HCT116 (cell line): Measurements from ENCODE around the gene TFEB. TPM values are rescaled to one million over a fixed set of nuclear protein-coding genes. Genes with fewer than 3 reads are reported as not detected.

Experiments
- ATAC-seq: fragments of 200-7000 bp; cut with Tn5 transposase; 2 replicates; pipeline ENCODE4 v1.9.1; 2020; ENCODE audit warnings: mild to moderate bottlenecking, moderate library complexity
- BruUV-seq: library from RNA; stranded (reverse); fragments of 400-500 nt; replicated peaks from 2 replicates; lab custom pipeline; 2021; lab: Mats Ljungman, UMichigan
- CTCF ChIA-PET: fragments of 300-600 bp; sonication (Branson Sonifier 250); formaldehyde crosslinking; loops from one replicate; lab custom pipeline; 2021; ENCODE audit warnings: antibody characterized with exemption; lab: Charles Lee
- POLR2A ChIA-PET: fragments of 300-600, 350-600 bp; sonication (Branson Sonifier 250); formaldehyde crosslinking; loops from one replicate; lab custom pipeline; 2021; ENCODE audit warnings: antibody characterized with exemption; lab: Charles Lee
- RAD21 ChIA-PET, 2 experiments: fragments of 300-600 bp; sonication (Branson Sonifier 250); formaldehyde crosslinking; loops; one replicate each; lab custom pipeline; 2023; ENCODE audit warnings: low total read pairs in 2 of 2; ENCODE audit not compliant: uncharacterized antibody in 2 of 2, unreplicated experiment in 2 of 2, low non-redundant PET in 1 of 2; lab: Charles Lee
- DNase-seq: peaks from one replicate; pipeline ENCODE4 v3.0.0-alpha.2; 2010; ENCODE audit warnings: low read depth, low spot score
- H2AFZ ChIP-seq: fragments of 200-600 bp; shearing (Covaris generic), sonication (generic); 2 replicates; pipeline ENCODE4 v1.6.1; 2017; ENCODE audit warnings: low read depth, mixed run types, mixed read lengths, antibody characterized with exemption, low read length; ENCODE audit not compliant: poor library complexity, severe bottlenecking
- H3K27ac ChIP-seq: 2 replicates; pipeline ENCODE4 v1.5.1; 2012; ENCODE audit warnings: low read depth, low read length
- H3K27me3 ChIP-seq: fragments of 200-600 bp; sonication (generic); 2 replicates; pipeline ENCODE4 v1.6.1; 2016; ENCODE audit warnings: mixed run types, low read length, mixed read lengths; ENCODE audit not compliant: insufficient read depth
- H3K36me3 ChIP-seq, 2 experiments: fragments of 200-500 bp in 1 of 2; fragments of 200-600 bp in 1 of 2; sonication (Bioruptor generic) in 1 of 2; sonication (generic) in 1 of 2; 2 replicates each; pipeline versions ENCODE4 v1.5.1 to v1.6.1; 2014 to 2016; ENCODE audit warnings: low read length in 2 of 2, inconsistent platforms in 1 of 2, mixed read lengths in 1 of 2, mixed run types in 1 of 2; ENCODE audit not compliant: insufficient read depth in 2 of 2, control insufficient read depth in 1 of 2
- H3K4me1 ChIP-seq, 2 experiments: fragments of 200-600 bp in 1 of 2; sonication (generic) in 1 of 2; 2 replicates each; pipeline versions ENCODE4 v1.5.1 to v1.6.1; 2012 to 2017; ENCODE audit warnings: low read length in 2 of 2, inconsistent platforms in 1 of 2, mild to moderate bottlenecking in 1 of 2, mixed read lengths in 1 of 2, mixed run types in 1 of 2, moderate library complexity in 1 of 2; ENCODE audit not compliant: insufficient read depth in 2 of 2, control insufficient read depth in 1 of 2
- H3K4me2 ChIP-seq: fragments of 200-600 bp; sonication (generic); 2 replicates; pipeline ENCODE4 v1.6.1; 2017; ENCODE audit warnings: mixed run types, low read length, mixed read lengths
- H3K4me3 ChIP-seq, 2 experiments: fragments of 200-600 bp in 1 of 2; sonication (generic) in 1 of 2; replicated peaks in 1 of 2; 2 replicates each; pipeline ENCODE4 v1.5.1; 2011 to 2016; ENCODE audit warnings: low read length in 2 of 2, control low read depth in 1 of 2, low read depth in 1 of 2, mild to moderate bottlenecking in 1 of 2, mixed read lengths in 1 of 2, mixed run types in 1 of 2
- H3K79me2 ChIP-seq: fragments of 200-600 bp; sonication (generic); 2 replicates; pipeline ENCODE4 v1.6.1; 2017; ENCODE audit warnings: mild to moderate bottlenecking, mixed run types, low read length, moderate library complexity, mixed read lengths; ENCODE audit not compliant: insufficient read depth
- H3K9ac ChIP-seq: fragments of 200-600 bp; sonication (generic); 2 replicates; pipeline ENCODE4 v1.6.1; 2016; ENCODE audit warnings: low read length, mixed read lengths
- H3K9me2 ChIP-seq: fragments of 200-600 bp; sonication (generic), shearing (Covaris generic); 2 replicates; pipeline ENCODE4 v1.6.1; 2017; ENCODE audit warnings: mixed run types, mild to moderate bottlenecking, moderate library complexity; ENCODE audit not compliant: insufficient read depth
- H3K9me3 ChIP-seq, 2 experiments: fragments of 200-500 bp in 1 of 2; fragments of 200-600 bp in 1 of 2; sonication (Bioruptor generic) in 1 of 2; sonication (generic) in 1 of 2; 2 replicates each; pipeline ENCODE4 v1.6.1; 2014 to 2017; ENCODE audit warnings: low read length in 2 of 2, mixed read lengths in 2 of 2, inconsistent platforms in 1 of 2, low read depth in 1 of 2, mild to moderate bottlenecking in 1 of 2, mixed run types in 1 of 2, moderate library complexity in 1 of 2; ENCODE audit not compliant: control insufficient read depth in 1 of 2, insufficient read depth in 1 of 2
- H4K20me1 ChIP-seq: fragments of 200-600 bp; sonication (generic), shearing (Covaris generic); 2 replicates; pipeline ENCODE4 v1.6.1; 2017; ENCODE audit warnings: mixed run types, mild to moderate bottlenecking, moderate library complexity; ENCODE audit not compliant: insufficient read depth
- CEBPB ChIP-seq: IDR thresholded peaks from 2 replicates; pipeline ENCODE4 v1.6.1; 2012; ENCODE audit warnings: low read depth
- FOSL1 ChIP-seq: IDR thresholded peaks from 2 replicates; pipeline ENCODE4 v1.6.1; 2012; ENCODE audit warnings: low read depth
- POLR2AphosphoS5 ChIP-seq: IDR thresholded peaks from 2 replicates; pipeline ENCODE4 v1.6.1; 2011; ENCODE audit warnings: mild to moderate bottlenecking, low read depth, low read length, moderate library complexity
- RAD21 ChIP-seq: IDR thresholded peaks from 2 replicates; pipeline ENCODE4 v1.6.1; 2012; ENCODE audit warnings: low read depth, mild to moderate bottlenecking
- SP1 ChIP-seq: IDR thresholded peaks from 2 replicates; pipeline ENCODE4 v1.6.1; 2012; ENCODE audit warnings: low read depth
- YY1 ChIP-seq: IDR thresholded peaks from 2 replicates; pipeline ENCODE4 v1.6.1; 2011; ENCODE audit warnings: low read length, low read depth, moderate library complexity, mild to moderate bottlenecking; ENCODE audit not compliant: insufficient replicate concordance; ENCODE audit errors: extremely low read depth
- ZNF274 ChIP-seq: fragments of 200-500 bp; sonication (Bioruptor generic); IDR thresholded peaks from 2 replicates; pipeline ENCODE4 v1.6.1; 2014; ENCODE audit warnings: mild to moderate bottlenecking, low read depth, low read length, inconsistent platforms
- intact Hi-C: fragments of 100-400 bp; cut with micrococcal nuclease; formaldehyde crosslinking; loops from 2 replicates; pipeline ENCODE4 v1.10.0; 2022
- total RNA-seq: library from RNA; stranded (reverse); gene quantifications from one replicate; pipeline ENCODE4 v1.2.1, GENCODE V29; 2021; ENCODE audit not compliant: unreplicated experiment
- TF ChIP-seq, protein P1 (sequence below): IDR thresholded peaks from 2 replicates; pipeline ENCODE4 v1.6.1; 2011; ENCODE audit warnings: mild to moderate bottlenecking, low read length, moderate library complexity; ENCODE audit not compliant: insufficient replicate concordance; ENCODE audit errors: extremely low read depth

The TFEB gene
- total RNA-seq, 1 experiment from 2014 or later, result 4.8 TPM

DNA sequence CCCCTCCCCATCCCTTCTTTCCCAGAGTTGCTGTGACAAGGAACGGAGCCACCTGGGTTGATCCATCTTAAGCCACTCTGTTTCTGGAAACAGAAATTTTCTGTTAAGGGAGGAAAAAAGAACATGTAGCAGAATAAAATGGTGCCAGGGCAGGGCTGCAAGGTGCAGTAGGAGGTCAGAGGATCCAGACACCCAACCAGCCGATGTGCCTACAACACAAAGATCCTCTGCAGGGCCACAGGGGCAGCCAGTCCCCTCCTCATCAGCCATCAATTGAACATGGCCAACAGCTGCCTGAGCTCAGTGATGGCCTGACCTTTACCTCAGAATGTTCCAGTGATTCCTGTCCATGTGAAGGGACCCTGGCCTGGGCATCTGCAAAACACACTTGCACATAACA lies 85.3 kb downstream of the TFEB start:
- Histone ChIP-seq H3K4me3 (no peak overlapping the region), H2AFZ (no peak overlapping the region), H3K4me2 (no peak overlapping the region), H4K20me1 (no peaks in the 10 kb centered on the region), H3K9me3 (no peaks in the 10 kb centered on the region), H3K4me1 (no peaks in the 10 kb centered on the region; a peak in 1 of 4 replicates), H3K36me3 (peaks cover 5 to 11% of the 10 kb centered on the region in 2 experiments; a peak in 2 of 4 replicates), H3K9me2 (no peaks in the 10 kb centered on the region), H3K79me2 (no peaks in the 10 kb centered on the region), H3K9ac (no peak overlapping the region), H3K27ac (no peak overlapping the region)
- ChIA-PET RAD21 (interaction anchor here in 1 of 2 experiments (0.7 kb wide), 1 partner anchor 285 kb away, joined by 3 read pairs; no protein-coding TSS in a partner anchor), CTCF (no interaction called here), POLR2A (no interaction called here)
- DNase-seq (no peak), ATAC-seq (no peak)
- intact Hi-C loops, result no loop called here
- BruUV-seq, result no TSS peak
- TF ChIP-seq ZNF274 (no peak), RAD21 (no peak), FOSL1 (no peak), SP1 (no peak), CEBPB (no peak), POLR2AphosphoS5 (no peak), YY1 (no peak)
- TF ChIP-seq, protein P1, sequence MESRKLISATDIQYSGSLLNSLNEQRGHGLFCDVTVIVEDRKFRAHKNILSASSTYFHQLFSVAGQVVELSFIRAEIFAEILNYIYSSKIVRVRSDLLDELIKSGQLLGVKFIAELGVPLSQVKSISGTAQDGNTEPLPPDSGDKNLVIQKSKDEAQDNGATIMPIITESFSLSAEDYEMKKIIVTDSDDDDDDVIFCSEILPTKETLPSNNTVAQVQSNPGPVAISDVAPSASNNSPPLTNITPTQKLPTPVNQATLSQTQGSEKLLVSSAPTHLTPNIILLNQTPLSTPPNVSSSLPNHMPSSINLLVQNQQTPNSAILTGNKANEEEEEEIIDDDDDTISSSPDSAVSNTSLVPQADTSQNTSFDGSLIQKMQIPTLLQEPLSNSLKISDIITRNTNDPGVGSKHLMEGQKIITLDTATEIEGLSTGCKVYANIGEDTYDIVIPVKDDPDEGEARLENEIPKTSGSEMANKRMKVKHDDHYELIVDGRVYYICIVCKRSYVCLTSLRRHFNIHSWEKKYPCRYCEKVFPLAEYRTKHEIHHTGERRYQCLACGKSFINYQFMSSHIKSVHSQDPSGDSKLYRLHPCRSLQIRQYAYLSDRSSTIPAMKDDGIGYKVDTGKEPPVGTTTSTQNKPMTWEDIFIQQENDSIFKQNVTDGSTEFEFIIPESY, result no peak
- TF ChIP-seq, all 23 proteins: peak for 0
- H3K27me3 ChIP-seq, result no peaks in the 10 kb centered on the region
